Spinal cord (tissue), 10 donors: ENCODE measurements around the gene ADGRB2. TPM values are rescaled to one million over a fixed set of nuclear protein-coding genes. Genes with fewer than 3 reads are reported as not detected.

Experiments
- DNase-seq, 6 donors: peaks; one replicate each; pipeline versions ENCODE4 v3.0.0 to v3.0.0-alpha.2; 2013 to 2015; ENCODE audit warnings: low spot score in 6 of 6, low read depth in 4 of 6
- H3K27ac ChIP-seq: one replicate; pipeline ENCODE4 v1.5.1; 2013; ENCODE audit warnings: low read depth, low read length, control low read depth
- H3K27me3 ChIP-seq: one replicate; pipeline ENCODE4 v1.6.1; 2013; ENCODE audit warnings: low read length; ENCODE audit not compliant: control insufficient read depth, insufficient read depth
- H3K36me3 ChIP-seq: one replicate; pipeline ENCODE4 v1.6.1; 2013; ENCODE audit warnings: low read length; ENCODE audit not compliant: control insufficient read depth, insufficient read depth
- H3K4me1 ChIP-seq: one replicate; pipeline ENCODE4 v1.6.1; 2013; ENCODE audit warnings: low read length; ENCODE audit not compliant: control insufficient read depth, insufficient read depth
- H3K4me3 ChIP-seq: one replicate; pipeline ENCODE4 v1.5.1; 2013; ENCODE audit warnings: low read depth, low read length, control low read depth
- H3K9me3 ChIP-seq: one replicate; pipeline ENCODE4 v1.6.1; 2013; ENCODE audit warnings: low read length; ENCODE audit not compliant: control insufficient read depth, insufficient read depth
- WGBS: methylation state at CpG from one replicate; pipeline ENCODE4 v1.1.5; 2013; ENCODE audit warnings: missing lambda C conversion rate; ENCODE audit not compliant: insufficient coverage; 5-methylcytosine and 5-hydroxymethylcytosine counted together
- polyA plus RNA-seq, 2 donors: library from polyadenylated mRNA; unstranded; fragments of 120-200 nt; gene quantifications; one replicate each; pipeline ENCODE4 v1.2.1, GENCODE V29; 2013; ENCODE audit not compliant: insufficient read length in 2 of 2
- total RNA-seq, 2 donors: library from RNA; depleted of rRNA in 1 of 2; stranded (reverse); fragments of 120-200 nt in 1 of 2; fragments of >200 nt in 1 of 2; gene quantifications; one replicate each; pipeline versions ENCODE4 v1.2.3 to v1.2.4, GENCODE V29; 2013 to 2014
- donor health status: healthy.

ADGRB2 gene
- total and polyA plus RNA-seq, 4 donors, result 37.7 to 142 (median 89.5) TPM

- H3K9me3 ChIP-seq, result no peaks in the 10 kb centered on the region
- peaks cover 4% of the 10 kb centered on the region for H3K4me1 ChIP-seq
- DNase-seq, result no peak
- 83% methylated on average over 1 of the region's 13 CpGs for WGBS
- H3K36me3 ChIP-seq, result no peaks in the 10 kb centered on the region
- H3K27ac ChIP-seq, result no peak overlapping the region
- H3K4me3 ChIP-seq, result no peak overlapping the region
- H3K27me3 ChIP-seq, result no peaks in the 10 kb centered on the region
These were observed 38.3 kb upstream of the ADGRB2 start for GRCh38 chr1:31802190-31803150.

GRCh38 chr1:31801458-31801857, 37.3 kb upstream of the ADGRB2 start:
- WGBS, result no CpG with 5 or more reads among the region's 1 CpG
- no peaks in the 10 kb centered on the region for H3K36me3 ChIP-seq
- H3K27ac ChIP-seq, result no peak overlapping the region
- DNase-seq, result no peak
- H3K4me1 ChIP-seq, result peaks cover 4% of the 10 kb centered on the region
- H3K9me3 ChIP-seq, result no peaks in the 10 kb centered on the region
- H3K27me3 ChIP-seq, result no peaks in the 10 kb centered on the region
- H3K4me3 ChIP-seq, result no peak overlapping the region

- H3K27ac ChIP-seq, result no peak overlapping the region
- H3K27me3 ChIP-seq, result no peaks in the 10 kb centered on the region
- no peak overlapping the region for H3K4me3 ChIP-seq
- H3K36me3 ChIP-seq, result no peaks in the 10 kb centered on the region
- DNase-seq, result no peak
- 94% methylated on average over 4 of the region's 4 CpGs for WGBS
- H3K4me1 ChIP-seq, result peaks cover 4% of the 10 kb centered on the region
- H3K9me3 ChIP-seq, result no peaks in the 10 kb centered on the region
These were observed 36.5 kb upstream of the ADGRB2 start for GRCh38 chr1:31800674-31800967.

- Histone ChIP-seq H3K9me3 (no peaks in the 10 kb centered on the region), H3K4me1 (peaks cover 4% of the 10 kb centered on the region), H3K36me3 (no peaks in the 10 kb centered on the region), H3K4me3 (no peak overlapping the region), H3K27me3 (no peaks in the 10 kb centered on the region), H3K27ac (no peak overlapping the region)
- 80% methylated on average over 14 of the region's 16 CpGs for WGBS
- DNase-seq, result no peak
These were observed 35.9 kb upstream of the ADGRB2 start for GRCh38 chr1:31799895-31800673.

- no peak for DNase-seq
- H3K36me3 ChIP-seq, result no peaks in the 10 kb centered on the region
- peaks cover 4% of the 10 kb centered on the region for H3K4me1 ChIP-seq
- no peaks in the 10 kb centered on the region for H3K27me3 ChIP-seq
- 87% methylated on average over 4 of the region's 9 CpGs for WGBS
- no peak overlapping the region for H3K4me3 ChIP-seq
- no peak overlapping the region for H3K27ac ChIP-seq
- no peaks in the 10 kb centered on the region for H3K9me3 ChIP-seq
These were observed 35.2 kb upstream of the ADGRB2 start for GRCh38 chr1:31799196-31799894.

- 57% methylated on average over 13 of the region's 17 CpGs for WGBS
- Histone ChIP-seq H3K36me3 (no peaks in the 10 kb centered on the region), H3K9me3 (no peaks in the 10 kb centered on the region), H3K4me1 (peaks cover 4% of the 10 kb centered on the region), H3K4me3 (no peak overlapping the region), H3K27ac (no peak overlapping the region), H3K27me3 (no peaks in the 10 kb centered on the region)
- DNase-seq, result no peak
These were observed 34.5 kb upstream of the ADGRB2 start for GRCh38 chr1:31798433-31799195.

- H3K4me1 ChIP-seq, result peaks cover 4% of the 10 kb centered on the region
- no peak for DNase-seq
- H3K4me3 ChIP-seq, result no peak overlapping the region
- WGBS, result 50% methylated on average over 5 of the region's 8 CpGs
- H3K9me3 ChIP-seq, result no peaks in the 10 kb centered on the region
- H3K27ac ChIP-seq, result no peak overlapping the region
- no peaks in the 10 kb centered on the region for H3K36me3 ChIP-seq
- H3K27me3 ChIP-seq, result no peaks in the 10 kb centered on the region
These were observed 33.9 kb upstream of the ADGRB2 start for GRCh38 chr1:31798086-31798432.

GRCh38 chr1:31797216-31797615, 33.1 kb upstream of the ADGRB2 start:
- H3K27ac ChIP-seq, result no peak overlapping the region
- DNase-seq, result no peak
- no peaks in the 10 kb centered on the region for H3K27me3 ChIP-seq
- no peaks in the 10 kb centered on the region for H3K9me3 ChIP-seq
- H3K36me3 ChIP-seq, result no peaks in the 10 kb centered on the region
- 84% methylated on average over 5 of the region's 5 CpGs for WGBS
- H3K4me1 ChIP-seq, result peaks cover 4% of the 10 kb centered on the region
- H3K4me3 ChIP-seq, result no peak overlapping the region

GRCh38 chr1:31796707-31797106, 32.6 kb upstream of the ADGRB2 start:
- no peak overlapping the region for H3K4me3 ChIP-seq
- DNase-seq, result no peak
- H3K36me3 ChIP-seq, result no peaks in the 10 kb centered on the region
- H3K27ac ChIP-seq, result no peak overlapping the region
- peaks cover 4% of the 10 kb centered on the region for H3K4me1 ChIP-seq
- no peaks in the 10 kb centered on the region for H3K9me3 ChIP-seq
- 75% methylated on average over 2 of the region's 7 CpGs for WGBS
- no peaks in the 10 kb centered on the region for H3K27me3 ChIP-seq
